GM18502 (cell line): Measurements from ENCODE around the gene QSOX1.

ENCODE experiments used
- ATAC-seq: cut with Tn5 transposase; IDR thresholded peaks from one replicate; pipeline ENCODE4 v1.9.1; 2021; ENCODE audit warnings: mild to moderate bottlenecking; ENCODE audit not compliant: unreplicated experiment, poor library complexity

The QSOX1 gene

GRCh38 chr1:180144659-180145357, 9.9 kb upstream of the QSOX1 start:
- no peak for ATAC-seq

GRCh38 chr1:180145446-180145845, 9.2 kb upstream of the QSOX1 start:
- no peak for ATAC-seq

- ATAC-seq: no peak
These were observed 3.7 kb upstream of the QSOX1 start for GRCh38 chr1:180150982-180151381.

GRCh38 chr1:180151508-180151907, 3.2 kb upstream of the QSOX1 start:
- no peak for ATAC-seq

GRCh38 chr1:180152588-180152987, 2.1 kb upstream of the QSOX1 start:
- no peak for ATAC-seq

GRCh38 chr1:180153032-180153431, 1.6 kb upstream of the QSOX1 start:
- no peak for ATAC-seq

- no peak for ATAC-seq
These were observed 705 bp upstream of the QSOX1 start for GRCh38 chr1:180154003-180154324.

GRCh38 chr1:180155182-180155682, 563 bp downstream of the QSOX1 start:
- ATAC-seq: peak; percentile 2

- ATAC-seq: no peak
These were observed 1.5 kb downstream of the QSOX1 start for GRCh38 chr1:180156201-180156600.

- ATAC-seq: no peak
These were observed 2.0 kb downstream of the QSOX1 start for GRCh38 chr1:180156631-180157091.

GRCh38 chr1:180157108-180157507, 2.4 kb downstream of the QSOX1 start:
- ATAC-seq: no peak

GRCh38 chr1:180157576-180158057, 2.9 kb downstream of the QSOX1 start:
- no peak for ATAC-seq

GRCh38 chr1:180158149-180159147, 3.8 kb downstream of the QSOX1 start:
- no peak for ATAC-seq

- ATAC-seq: no peak
These were observed 5.7 kb downstream of the QSOX1 start for GRCh38 chr1:180160357-180160756.

- ATAC-seq: no peak
These were observed 8.4 kb downstream of the QSOX1 start for GRCh38 chr1:180163041-180163440.

GRCh38 chr1:180165096-180165495, 10.4 kb downstream of the QSOX1 start:
- no peak for ATAC-seq

- ATAC-seq: no peak
These were observed 11.1 kb downstream of the QSOX1 start for GRCh38 chr1:180165509-180166435.

- no peak for ATAC-seq
These were observed 11.7 kb downstream of the QSOX1 start for GRCh38 chr1:180166436-180166800.

GRCh38 chr1:180167021-180167701, 12.5 kb downstream of the QSOX1 start:
- ATAC-seq: no peak
